GM19023 (cell line): Measurements from ENCODE around the gene RGS9.
"Not testable (repeated sequence)": the region's sequence is repeated elsewhere in the genome, so short reads cannot be mapped to it uniquely, and the experiment has no call there.

Experiments
- ATAC-seq: cut with Tn5 transposase; IDR thresholded peaks from one replicate; pipeline ENCODE4 v1.9.1; 2021; ENCODE audit warnings: mild to moderate bottlenecking, moderate library complexity; ENCODE audit not compliant: unreplicated experiment

The RGS9 gene

DNA sequence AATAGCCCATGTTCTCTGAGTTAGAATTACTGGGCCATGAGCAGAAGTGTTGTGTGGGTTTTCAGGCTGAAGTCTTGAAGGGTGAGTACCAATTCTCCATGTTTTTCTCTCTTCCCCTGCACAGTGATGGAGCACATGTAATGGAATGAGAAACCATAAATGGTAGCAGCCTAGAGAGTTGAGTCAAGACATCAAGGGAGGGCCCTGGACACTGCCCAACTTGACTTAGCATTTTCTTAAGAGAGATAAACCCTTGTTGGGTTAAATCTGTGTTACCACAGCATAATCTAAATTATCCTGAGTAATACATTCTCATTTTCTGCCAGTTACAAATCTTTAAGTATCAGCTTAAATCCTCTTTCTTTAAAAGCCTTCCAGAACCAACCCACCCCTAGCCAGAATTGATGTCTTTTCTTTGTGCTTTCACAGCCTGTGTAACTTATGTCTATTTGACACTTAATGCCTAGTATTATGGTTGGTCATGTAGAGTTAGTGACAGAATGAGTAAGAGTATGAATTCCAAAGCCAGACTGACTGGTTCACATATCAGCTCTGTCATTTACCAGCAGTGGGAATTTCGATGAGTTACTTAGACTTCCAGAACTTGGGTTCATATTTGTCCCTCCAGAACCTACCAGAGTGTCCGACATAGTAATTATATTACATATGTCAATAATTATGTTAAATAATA, 27.0 kb upstream of the RGS9 start:
- ATAC-seq = no peak

DNA sequence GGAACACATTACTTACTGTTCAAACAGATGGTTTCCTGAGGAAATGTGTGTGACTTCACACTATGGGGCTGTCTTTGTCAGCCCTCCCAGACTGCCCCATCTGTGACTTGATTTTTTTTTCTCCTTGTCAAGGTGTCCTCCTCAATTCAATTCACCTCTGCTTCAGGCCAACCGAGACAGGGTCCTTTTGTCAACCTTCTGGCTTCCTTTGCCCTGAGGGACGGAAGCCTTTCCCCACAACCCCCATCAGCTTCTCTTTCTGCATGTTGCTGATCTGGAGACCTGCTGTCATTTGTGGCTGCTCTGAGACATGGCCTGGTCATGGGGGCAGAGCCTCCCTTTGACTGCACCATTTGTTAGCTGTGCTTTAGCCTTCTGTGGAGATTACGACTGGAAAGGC, 21.3 kb upstream of the RGS9 start:
- ATAC-seq = no peak

DNA sequence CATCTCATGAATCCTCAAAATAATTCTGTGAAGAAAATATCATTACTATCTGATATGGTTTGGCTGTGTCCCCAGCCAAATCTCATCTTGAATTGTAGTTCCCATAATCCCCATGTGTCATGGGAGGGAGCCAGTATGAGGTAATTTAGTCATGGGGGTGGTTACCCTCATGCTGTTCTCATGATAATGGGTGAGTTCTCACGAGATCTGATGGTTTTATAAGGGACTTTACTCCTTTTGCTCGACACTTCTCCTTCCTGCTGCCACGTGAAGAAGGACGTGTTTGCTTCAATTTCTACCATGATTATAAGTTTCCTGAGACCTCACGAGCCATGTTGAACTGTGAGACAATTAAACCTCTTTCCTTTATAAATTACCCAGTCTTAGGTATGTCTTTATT, 20.7 kb upstream of the RGS9 start:
- ATAC-seq = not testable (repeated sequence)

DNA sequence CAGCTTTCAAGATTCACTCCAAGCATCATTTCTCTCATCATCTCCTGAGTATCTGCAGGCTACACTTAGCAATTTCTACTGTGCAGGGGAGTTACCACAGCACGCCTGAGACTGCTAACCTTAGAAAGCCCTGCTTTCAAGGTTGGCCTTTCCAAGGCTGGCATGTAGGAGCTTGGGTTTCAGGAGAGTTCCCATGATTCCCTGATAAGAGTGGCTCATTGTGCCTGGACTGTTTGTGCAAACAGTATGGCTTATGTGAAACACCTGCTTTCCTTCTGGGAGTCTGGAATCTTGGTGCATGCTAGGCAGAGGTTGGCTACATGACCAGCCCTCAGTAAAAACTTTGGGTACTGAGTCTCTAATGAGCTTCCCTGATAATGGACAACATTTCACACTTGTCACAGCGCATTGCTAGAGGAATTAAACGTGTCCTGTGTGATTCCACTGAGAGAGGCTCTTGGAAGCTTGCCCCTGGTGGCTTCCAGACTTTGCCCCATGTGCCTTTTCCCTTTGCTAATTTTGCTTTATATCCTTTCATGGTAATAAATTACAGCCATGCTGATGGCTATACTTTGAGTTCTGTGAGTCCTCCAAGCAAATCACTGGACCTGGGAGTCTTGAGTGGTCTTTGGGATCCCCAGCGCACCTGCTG, 19.7 kb upstream of the RGS9 start:
- no peak for ATAC-seq

DNA sequence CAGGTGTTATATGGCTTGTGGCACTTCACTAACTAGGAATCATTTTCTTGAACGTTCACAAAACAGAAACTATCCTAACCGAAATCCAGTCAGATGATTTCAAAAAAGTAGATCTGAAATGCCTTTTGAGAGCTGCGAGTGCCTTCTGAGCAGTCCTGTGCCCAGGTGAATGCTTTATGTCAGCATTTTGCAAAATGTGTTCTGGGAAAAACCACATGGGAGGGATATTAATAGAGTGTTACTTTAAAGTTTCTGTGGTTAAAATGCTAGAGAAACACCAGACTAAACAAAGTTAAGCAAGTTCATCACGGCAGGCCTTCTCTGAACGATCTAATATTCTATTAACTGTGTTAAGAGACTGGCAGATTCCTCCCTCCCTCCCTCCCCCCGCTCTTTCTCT, 15.8 kb upstream of the RGS9 start:
- no peak for ATAC-seq

DNA sequence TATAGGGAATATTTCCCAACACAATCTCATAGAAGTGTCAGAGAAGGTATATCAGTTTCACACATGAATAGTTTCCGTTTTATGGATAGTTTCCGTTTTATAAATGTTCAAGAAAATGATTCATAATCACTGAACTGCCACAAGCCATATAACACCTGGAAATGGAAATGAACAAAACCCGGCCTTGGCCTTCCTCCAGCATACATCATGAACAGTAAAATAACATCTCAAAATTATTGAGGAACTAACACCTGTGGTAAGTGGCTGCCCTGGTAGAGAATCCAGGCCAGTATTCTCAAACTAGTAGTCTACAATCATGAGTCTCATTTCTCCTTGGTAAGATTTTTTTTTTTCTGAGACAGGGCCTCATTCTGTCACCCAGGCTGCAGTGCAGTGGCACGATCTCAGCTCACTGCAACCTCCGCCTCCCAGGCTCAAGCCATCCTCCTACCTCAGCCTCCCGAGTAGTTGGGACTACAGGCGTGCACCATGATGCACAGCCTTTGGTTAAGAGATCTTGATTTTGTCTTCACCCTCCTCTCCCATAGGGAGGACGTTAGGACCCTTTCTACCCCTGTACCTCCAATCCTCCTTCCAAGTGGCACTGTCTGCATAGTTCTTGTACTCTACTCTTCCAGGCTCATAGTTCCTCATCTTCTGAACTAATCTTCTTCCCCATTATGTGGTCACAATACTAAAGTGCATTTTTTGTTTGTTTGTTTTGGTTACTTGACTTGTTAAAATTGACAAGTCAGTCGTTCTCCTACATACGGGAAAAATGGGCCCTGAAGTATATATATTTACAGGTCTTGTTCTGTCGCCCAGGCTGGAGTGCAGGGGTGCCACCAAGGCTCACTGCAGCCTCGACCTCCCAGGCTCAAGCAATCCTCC, 15.0 kb upstream of the RGS9 start:
- no peak for ATAC-seq

DNA sequence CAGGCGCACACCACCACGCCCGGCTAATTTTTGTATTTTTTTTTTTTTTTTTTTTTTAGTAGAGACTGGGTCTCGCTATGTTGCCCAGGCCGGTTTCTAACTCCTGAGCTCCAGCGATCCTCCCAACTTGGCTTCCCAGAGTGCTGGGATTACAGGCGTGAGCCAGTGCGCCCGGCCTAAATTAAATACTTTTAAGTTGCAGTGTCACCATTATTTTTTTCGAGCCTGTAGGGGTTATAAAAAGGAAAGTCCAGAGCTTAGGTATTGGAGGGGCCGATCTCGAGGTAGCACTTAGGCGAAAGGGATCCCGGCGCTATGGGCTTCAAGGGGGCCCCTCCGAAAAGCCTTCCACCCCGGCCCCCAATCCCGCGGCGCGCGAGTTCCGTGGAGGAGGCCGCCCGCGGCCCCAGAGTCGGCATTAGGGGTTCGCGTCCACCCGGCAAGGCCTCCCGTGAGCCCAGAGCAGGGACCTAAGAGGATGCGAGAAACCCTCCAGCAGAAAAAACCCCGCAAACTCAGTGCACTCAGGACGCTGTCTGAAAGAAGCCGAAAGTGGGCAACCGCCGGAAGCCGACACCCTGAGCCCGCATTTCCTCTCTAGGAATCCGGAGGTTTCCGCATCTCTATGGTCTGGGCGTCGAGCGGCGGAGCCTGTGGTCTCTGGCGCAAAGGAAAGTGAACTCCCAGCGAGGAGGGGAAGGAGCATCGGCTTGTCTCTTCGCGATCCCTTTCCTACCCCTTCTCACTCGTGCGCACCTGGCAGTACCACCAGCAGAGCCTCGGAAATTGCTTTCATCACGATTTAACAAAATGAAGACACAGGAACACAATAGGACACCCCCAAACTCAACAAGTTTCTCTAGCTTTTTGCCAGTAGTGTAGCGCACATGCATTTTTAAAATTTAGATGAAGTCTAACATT, 14.1 kb upstream of the RGS9 start:
- peak; percentile 84 for ATAC-seq

DNA sequence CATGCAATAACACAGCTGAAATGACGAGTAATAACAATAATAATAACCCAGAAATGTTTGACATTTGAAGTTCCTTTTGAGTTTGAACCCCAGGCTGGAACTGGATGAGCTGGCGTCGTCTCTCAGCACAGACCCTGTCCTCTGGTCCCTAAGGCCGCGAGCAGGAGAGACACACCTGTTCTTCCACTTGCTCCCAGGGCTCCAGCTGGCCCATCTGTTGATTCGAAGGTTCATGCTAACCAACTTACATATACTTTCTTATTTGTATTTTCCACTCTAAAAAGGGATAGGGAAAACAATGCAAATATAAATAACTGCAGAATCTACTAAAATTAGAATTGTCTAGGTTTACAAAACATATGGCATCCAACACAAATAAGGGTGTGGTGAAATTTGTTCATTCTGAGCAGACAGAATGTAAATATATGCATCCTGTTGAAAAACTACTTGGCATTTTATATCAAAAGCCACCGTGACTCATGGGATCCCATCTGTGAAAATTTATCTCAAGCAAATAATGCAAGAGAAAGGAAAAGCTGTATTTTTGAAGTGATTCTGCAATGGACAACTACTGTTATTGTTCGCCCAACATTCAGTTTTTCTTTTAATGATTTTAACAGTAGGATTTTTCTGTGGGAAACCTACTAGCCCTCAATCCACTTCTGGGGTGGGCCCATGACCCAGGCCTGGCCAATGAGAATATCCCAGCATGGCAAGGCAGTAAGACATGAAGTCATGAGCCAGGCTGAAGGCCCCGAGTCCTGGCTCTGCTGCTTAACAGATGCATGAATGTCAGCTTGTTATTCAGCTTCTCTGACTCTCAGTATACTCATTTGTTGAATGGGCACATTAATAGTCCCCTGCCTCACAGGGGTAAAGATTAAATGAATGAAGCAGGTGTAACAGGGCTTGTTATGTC, 13.2 kb upstream of the RGS9 start:
- no peak for ATAC-seq

DNA sequence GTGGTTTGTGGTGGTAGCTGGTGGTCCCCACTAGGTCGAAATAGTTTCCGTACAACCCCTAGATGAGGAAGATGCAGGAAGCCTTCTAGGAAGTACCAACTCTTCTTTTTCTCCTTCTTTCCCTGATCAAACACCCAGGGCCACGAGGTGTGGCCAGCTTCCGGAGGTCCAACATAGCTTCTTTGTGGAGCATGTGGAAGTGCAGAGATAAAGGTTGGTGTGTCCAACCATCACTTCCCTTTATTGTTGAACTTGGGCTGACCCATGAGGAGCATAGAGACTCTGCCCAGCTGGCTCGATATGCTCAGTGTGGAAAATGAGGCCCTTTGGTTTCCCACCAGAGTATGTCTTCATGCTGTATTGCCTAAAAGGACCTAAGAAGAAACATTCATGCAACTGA, 6.3 kb upstream of the RGS9 start:
- no peak for ATAC-seq

DNA sequence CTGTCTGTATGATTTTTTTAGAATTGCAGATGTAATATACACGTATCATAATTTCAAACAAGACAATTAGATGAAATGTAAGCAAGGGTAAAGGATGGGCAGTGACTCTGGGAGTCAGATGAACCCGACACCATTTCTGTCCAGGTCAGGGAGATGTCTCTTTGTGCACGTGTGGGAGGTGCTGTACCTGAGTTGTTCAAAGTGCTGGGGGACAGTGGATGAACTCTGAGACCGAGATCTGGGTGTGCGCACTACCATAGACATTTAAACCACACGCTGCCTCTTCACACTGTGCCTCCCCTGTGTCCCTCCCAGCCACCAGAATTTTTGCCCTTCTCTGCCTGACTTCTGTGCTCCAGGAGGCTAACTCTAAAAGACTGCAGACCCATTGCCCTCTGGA, 5.9 kb upstream of the RGS9 start:
- ATAC-seq = no peak

DNA sequence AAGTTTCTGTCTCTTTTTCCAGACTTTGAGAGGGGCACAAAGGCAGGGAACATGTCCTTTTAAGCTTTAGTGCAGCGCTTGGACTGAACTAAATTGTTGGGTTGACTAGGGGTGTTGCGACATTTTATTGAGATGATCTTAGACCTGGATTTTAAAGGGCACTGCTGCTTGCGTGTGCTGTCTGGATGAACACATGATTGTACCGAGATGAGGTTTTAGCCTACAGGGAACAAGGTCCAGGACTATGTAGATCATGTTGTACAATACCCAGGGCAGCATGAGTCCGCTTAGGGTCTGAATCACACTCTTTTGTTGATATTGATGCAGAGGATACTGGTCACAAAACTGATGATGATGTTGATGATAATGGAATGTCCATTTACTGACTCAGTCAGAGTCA, 5.2 kb upstream of the RGS9 start:
- no peak for ATAC-seq

DNA sequence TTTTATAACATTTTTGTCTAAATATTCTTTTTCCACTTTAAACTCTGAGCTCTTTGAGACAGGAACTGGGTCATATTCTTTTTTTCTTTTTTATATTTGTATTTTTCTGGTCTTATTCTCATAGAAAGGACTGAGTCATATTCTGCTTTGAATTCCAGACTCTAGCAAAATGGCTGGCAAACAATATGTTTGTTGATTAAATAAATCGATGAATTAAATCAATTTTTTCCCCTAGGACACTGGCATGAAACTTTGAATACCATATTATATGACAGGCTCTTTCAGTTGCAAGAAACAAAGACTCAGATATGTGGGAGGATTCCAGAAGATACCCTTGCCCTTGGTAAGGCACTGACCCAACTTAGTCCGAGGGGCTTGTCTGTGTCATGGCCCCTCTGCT, 3.1 kb upstream of the RGS9 start:
- no peak for ATAC-seq

DNA sequence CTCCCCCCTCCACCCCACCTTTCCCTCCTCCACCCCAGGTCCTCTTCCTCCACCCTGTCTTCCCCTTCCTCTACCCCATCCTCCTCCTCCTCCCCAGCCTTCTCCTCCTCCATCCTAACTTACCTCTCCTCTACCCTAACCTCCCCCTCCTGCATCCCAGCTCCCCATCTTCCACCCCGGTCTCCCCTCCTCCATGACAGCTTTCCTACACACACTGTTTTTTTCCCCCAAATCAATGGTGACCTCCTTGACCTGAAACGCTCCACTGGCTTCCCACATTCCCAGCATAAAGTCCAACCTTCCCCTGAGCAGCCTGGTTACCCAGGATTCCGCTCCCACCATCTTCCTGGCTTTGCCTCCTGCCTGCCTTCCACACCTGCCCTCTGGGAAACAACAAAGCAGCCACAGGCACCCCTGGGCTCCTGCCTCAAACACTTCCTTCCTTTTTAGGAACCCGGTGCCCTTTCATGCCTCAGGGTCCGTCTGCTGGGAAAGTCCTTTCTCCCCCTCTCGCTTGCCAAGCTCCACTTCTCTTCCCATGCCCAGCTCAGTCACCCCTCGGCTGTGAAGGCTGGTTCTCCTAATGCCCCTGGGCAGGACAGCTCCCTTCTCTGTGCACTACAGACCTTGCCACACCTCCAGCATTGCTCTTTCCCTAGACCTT, 2.1 kb downstream of the RGS9 start:
- ATAC-seq = no peak

DNA sequence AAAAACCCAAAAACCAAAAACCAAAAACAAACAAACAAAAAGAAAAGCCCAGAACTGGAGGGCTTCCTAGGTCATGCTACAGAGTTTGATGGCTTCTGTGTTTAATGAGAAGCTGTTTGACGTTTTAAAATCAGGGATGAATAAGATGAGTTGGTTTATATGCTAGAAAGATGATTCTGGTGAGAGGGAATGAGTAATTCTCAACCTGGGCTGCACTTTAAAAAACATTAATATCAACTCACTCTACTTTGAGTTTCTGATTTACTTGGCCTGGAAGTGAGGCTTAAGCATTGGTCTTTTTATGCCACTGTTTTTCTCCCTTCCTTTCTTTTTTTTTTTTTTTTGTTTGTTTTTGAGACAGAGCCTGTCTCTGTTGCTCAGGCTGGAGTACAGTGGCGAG, 5.1 kb downstream of the RGS9 start:
- ATAC-seq = no peak

DNA sequence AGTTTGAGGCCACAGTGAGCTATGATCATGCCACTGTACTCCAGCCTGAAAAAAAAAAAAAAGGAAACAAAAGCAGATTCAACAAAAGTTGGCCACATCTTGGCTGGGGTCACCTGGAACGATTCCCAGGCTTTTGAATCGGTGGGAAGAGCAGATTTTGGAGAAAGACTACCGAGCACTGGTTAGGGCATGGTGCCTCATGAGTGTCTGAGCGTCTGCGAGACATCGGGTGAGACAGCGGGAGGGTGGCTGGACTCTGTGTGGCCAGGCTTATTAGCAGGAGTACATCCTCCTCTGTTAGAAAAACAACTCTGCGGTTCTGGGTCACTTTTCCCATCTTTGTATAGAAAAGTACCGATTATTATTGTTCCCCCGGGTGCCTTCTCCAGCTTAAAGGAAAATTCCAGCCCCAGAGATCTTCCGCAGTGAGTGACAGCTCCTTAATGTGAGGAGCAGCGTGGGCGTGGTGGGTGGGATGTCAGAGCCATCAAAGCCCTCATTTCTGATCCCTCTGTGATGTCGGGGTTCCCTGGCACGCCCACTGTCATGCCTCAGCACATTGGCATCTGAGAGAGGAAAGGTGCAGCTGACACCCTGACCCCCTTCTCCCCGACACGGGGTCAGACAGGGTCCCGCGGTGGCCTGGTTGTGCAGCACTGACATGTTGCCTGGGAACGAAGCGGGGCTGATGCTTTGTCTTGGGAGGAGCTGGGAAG, 6.9 kb downstream of the RGS9 start:
- ATAC-seq = no peak

DNA sequence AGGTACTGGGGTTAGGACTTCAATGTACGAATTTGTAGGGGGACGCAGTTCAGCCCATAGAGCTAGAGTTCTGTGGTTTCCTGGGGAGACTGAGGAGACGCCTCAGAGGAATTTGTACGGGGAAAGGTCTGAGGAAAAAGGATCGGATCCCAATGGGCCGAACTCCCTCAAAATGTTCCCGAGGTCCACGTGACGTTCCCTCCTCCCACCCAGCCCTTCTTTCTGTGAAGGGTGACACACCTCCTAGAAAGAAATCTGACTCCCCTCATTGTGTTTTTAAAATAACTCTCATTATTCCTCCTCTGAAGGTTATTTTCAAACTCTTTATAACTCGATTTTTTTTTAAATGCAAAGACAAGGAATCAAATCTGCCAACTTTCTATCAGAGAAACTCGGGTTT, 8.6 kb downstream of the RGS9 start:
- no peak for ATAC-seq

DNA sequence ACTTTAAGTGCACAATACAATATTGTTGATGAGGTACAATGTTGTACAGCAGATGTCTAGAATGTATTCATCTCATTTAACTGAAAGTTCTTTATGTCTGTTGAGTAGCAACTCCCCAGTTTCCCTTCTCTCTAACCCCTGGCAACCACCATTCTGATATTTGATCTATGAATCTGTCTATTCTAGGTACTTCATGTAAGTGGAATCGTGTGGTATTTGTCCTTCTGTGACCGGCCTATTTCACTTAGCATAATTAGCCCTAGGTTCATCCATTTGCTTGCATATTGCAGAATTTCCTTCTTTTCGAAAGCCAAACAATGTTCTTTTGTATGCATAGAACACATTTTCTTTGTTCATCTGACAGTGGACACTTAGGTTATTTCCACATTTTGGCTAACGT, 10.8 kb downstream of the RGS9 start:
- ATAC-seq = no peak

DNA sequence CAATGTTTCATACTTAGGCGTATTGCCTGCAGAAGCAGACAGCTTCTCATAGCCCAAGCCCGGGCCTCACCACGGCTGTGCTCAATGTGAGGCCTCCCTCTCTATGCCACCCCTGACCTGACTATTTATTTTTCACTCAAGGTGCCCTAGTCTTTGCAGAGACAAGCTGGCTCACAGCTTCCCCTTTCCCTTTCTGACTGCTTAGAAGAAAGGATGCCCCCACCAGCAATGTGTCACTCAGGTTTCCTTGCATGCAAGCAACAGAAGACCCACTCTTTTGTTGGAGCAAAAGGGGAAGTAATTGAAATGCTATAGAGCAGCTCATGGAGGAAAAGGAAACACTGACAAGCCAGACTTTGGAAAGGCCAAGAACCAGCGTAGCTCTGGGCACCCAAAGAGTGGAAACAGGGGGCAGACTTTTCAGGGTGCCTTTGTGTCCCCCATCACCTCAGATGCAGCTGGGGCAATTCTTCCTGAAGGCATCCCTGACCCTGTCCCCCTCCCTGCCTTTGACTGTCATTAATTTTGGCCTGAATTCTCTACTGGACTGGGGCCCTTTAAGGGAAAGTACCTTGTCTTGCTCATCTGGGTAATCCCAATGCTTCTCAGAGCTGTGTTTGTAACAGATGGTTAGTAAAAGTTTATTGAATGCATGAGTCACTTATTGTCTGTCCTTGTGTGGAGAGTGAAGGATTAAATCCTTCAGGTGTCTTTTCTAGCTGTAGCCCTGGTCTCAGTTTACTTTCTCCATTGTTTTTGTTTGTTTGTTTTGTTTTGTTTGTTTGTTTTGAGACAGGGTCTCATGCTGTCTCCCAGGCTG, 17.8 kb downstream of the RGS9 start:
- ATAC-seq = peak; percentile 85
